Astrocyte (in vitro differentiated cells and primary cell): ENCODE results near the gene SLC18A2. TPM values are rescaled to one million over a fixed set of nuclear protein-coding genes. Genes with fewer than 3 reads are reported as not detected.

ENCODE experiments used
- DNase-seq: peaks from one replicate; pipeline ENCODE4 v3.0.0-alpha.2; 2010; ENCODE audit warnings: low read depth
- FAIRE-seq: peaks from 2 replicates; lab custom pipeline; 2011; peaks lifted over from hg19 to GRCh38; lab: Jason Lieb, UNC
- H2AFZ ChIP-seq: 2 replicates; pipeline ENCODE4 v1.6.0; 2012; ENCODE audit warnings: low read depth, low read length, inconsistent platforms
- H3K27ac ChIP-seq: 2 replicates; pipeline ENCODE4 v1.5.1; 2011; ENCODE audit warnings: low read depth, low read length, inconsistent platforms
- H3K27me3 ChIP-seq: 2 replicates; pipeline ENCODE4 v1.6.0; 2011; ENCODE audit warnings: low read length, inconsistent platforms; ENCODE audit not compliant: insufficient read depth
- H3K36me3 ChIP-seq: 2 replicates; pipeline ENCODE4 v1.5.1; 2011; ENCODE audit warnings: low read length, inconsistent platforms; ENCODE audit not compliant: insufficient read depth
- H3K4me1 ChIP-seq: 2 replicates; pipeline ENCODE4 v1.5.1; 2011; ENCODE audit warnings: low read length, inconsistent platforms; ENCODE audit not compliant: insufficient read depth
- H3K4me2 ChIP-seq: 2 replicates; pipeline ENCODE4 v1.6.0; 2012; ENCODE audit warnings: low read length, inconsistent platforms
- H3K4me3 ChIP-seq: 2 replicates; pipeline ENCODE4 v1.5.1; 2011; ENCODE audit warnings: low read depth, mild to moderate bottlenecking, low read length, inconsistent platforms; ENCODE audit not compliant: insufficient read depth
- H3K79me2 ChIP-seq: 2 replicates; pipeline ENCODE4 v1.6.0; 2012; ENCODE audit warnings: mild to moderate bottlenecking, low read length, inconsistent platforms; ENCODE audit not compliant: insufficient read depth
- H3K9ac ChIP-seq: 2 replicates; pipeline ENCODE4 v1.6.0; 2012; ENCODE audit warnings: mild to moderate bottlenecking, low read length, inconsistent platforms
- H3K9me3 ChIP-seq: 2 replicates; pipeline ENCODE4 v1.5.1; 2012; ENCODE audit warnings: low read depth, mild to moderate bottlenecking, low read length, inconsistent platforms; ENCODE audit not compliant: insufficient read depth
- H4K20me1 ChIP-seq: 2 replicates; pipeline ENCODE4 v1.6.0; 2012; ENCODE audit warnings: low read length, inconsistent platforms; ENCODE audit not compliant: insufficient read depth
- H3K27ac Mint-ChIP-seq: one replicate; pipeline ENCODE4 v1.8.0; 2021; ENCODE audit warnings: mild to moderate bottlenecking, mixed read lengths; ENCODE audit not compliant: unreplicated experiment
- H3K27me3 Mint-ChIP-seq: one replicate; pipeline ENCODE4 v1.8.0; 2021; ENCODE audit warnings: low read depth, mixed read lengths; ENCODE audit not compliant: unreplicated experiment
- H3K36me3 Mint-ChIP-seq: one replicate; pipeline ENCODE4 v1.8.0; 2021; ENCODE audit warnings: low read depth, mixed read lengths; ENCODE audit not compliant: unreplicated experiment
- H3K4me1 Mint-ChIP-seq: one replicate; pipeline ENCODE4 v1.8.0; 2021; ENCODE audit warnings: low read depth, mixed read lengths; ENCODE audit not compliant: unreplicated experiment
- H3K4me3 Mint-ChIP-seq: one replicate; pipeline ENCODE4 v1.8.0; 2021; ENCODE audit warnings: mild to moderate bottlenecking, moderate library complexity, mixed read lengths; ENCODE audit not compliant: unreplicated experiment
- H3K9me3 Mint-ChIP-seq: one replicate; pipeline ENCODE4 v1.8.0; 2021; ENCODE audit warnings: mild to moderate bottlenecking, mixed read lengths; ENCODE audit not compliant: unreplicated experiment
- CTCF ChIP-seq: IDR thresholded peaks from 2 replicates; pipeline ENCODE4 v1.5.1; 2011; ENCODE audit warnings: low read depth, mild to moderate bottlenecking, inconsistent platforms, low read length, moderate library complexity; ENCODE audit not compliant: insufficient read depth
- EZH2 ChIP-seq: IDR thresholded peaks from 2 replicates; pipeline ENCODE4 v1.6.1; 2012; ENCODE audit warnings: mild to moderate bottlenecking, low read length, inconsistent platforms; ENCODE audit not compliant: insufficient read depth
- total RNA-seq: library from RNA; stranded (reverse); gene quantifications from 2 replicates; pipeline ENCODE4 v1.2.1, GENCODE V29; 2021

The SLC18A2 gene
- total RNA-seq, 1 donor from 2014 or later = not detected

GRCh38 chr10:117294039-117294645 is 53.2 kb downstream of the SLC18A2 start:
- Histone ChIP-seq H3K4me1 (no peaks in the 10 kb centered on the region), H3K4me2 (no peak overlapping the region), H3K27me3 (no peaks in the 10 kb centered on the region), H3K9me3 (no peaks in the 10 kb centered on the region), H3K27ac (no peak overlapping the region), H3K9ac (no peak overlapping the region), H3K4me3 (no peak overlapping the region), H2AFZ (no peak overlapping the region), H3K79me2 (peaks cover 30% of the 10 kb centered on the region), H4K20me1 (peaks cover 16% of the 10 kb centered on the region), H3K36me3 (peaks cover 5% of the 10 kb centered on the region)
- no peaks in the 10 kb centered on the region for H3K4me1 Mint-ChIP-seq
- H3K27ac Mint-ChIP-seq = no peak overlapping the region
- no peaks in the 10 kb centered on the region for H3K36me3 Mint-ChIP-seq
- no peak for DNase-seq
- no peaks in the 10 kb centered on the region for H3K27me3 Mint-ChIP-seq
- TF ChIP-seq CTCF = no peak
- TF ChIP-seq EZH2 = no peak
- H3K9me3 Mint-ChIP-seq = no peaks in the 10 kb centered on the region
- FAIRE-seq = no peak
- H3K4me3 Mint-ChIP-seq = no peak overlapping the region

GRCh38 chr10:117294735-117295134 is 53.8 kb downstream of the SLC18A2 start:
- TF ChIP-seq CTCF = no peak
- no peak for TF ChIP-seq EZH2
- no peak overlapping the region for H3K27ac ChIP-seq
- H4K20me1 ChIP-seq = peaks cover 16% of the 10 kb centered on the region
- H3K4me3 Mint-ChIP-seq = no peak overlapping the region
- H3K36me3 Mint-ChIP-seq = no peaks in the 10 kb centered on the region
- H3K4me1 ChIP-seq = no peaks in the 10 kb centered on the region
- H3K4me2 ChIP-seq = no peak overlapping the region
- DNase-seq (no peak), FAIRE-seq (no peak)
- H3K4me1 Mint-ChIP-seq = no peaks in the 10 kb centered on the region
- H3K27me3 Mint-ChIP-seq = no peaks in the 10 kb centered on the region
- no peaks in the 10 kb centered on the region for H3K27me3 ChIP-seq
- no peak overlapping the region for H2AFZ ChIP-seq
- H3K9ac ChIP-seq = no peak overlapping the region
- no peaks in the 10 kb centered on the region for H3K9me3 ChIP-seq
- H3K9me3 Mint-ChIP-seq = no peaks in the 10 kb centered on the region
- H3K79me2 ChIP-seq = peaks cover 34% of the 10 kb centered on the region
- H3K4me3 ChIP-seq = no peak overlapping the region
- no peaks in the 10 kb centered on the region for H3K36me3 ChIP-seq
- H3K27ac Mint-ChIP-seq = no peak overlapping the region

GRCh38 chr10:117298219-117298618 is 57.3 kb downstream of the SLC18A2 start:
- H3K36me3 Mint-ChIP-seq = peaks cover 7% of the 10 kb centered on the region
- no peak for TF ChIP-seq CTCF
- no peak for TF ChIP-seq EZH2

More at GRCh38 chr10:117298219-117298618, 57.3 kb downstream of the SLC18A2 start:
- H3K27me3 ChIP-seq = no peaks in the 10 kb centered on the region
- H3K27ac Mint-ChIP-seq = no peak overlapping the region
- H3K27ac ChIP-seq = no peak overlapping the region
- no peaks in the 10 kb centered on the region for H3K36me3 ChIP-seq
- H2AFZ ChIP-seq = no peak overlapping the region
- peaks cover 21% of the 10 kb centered on the region for H4K20me1 ChIP-seq
- H3K79me2 ChIP-seq = peaks cover 38% of the 10 kb centered on the region
- no peak overlapping the region for H3K4me3 Mint-ChIP-seq
- no peaks in the 10 kb centered on the region for H3K4me1 Mint-ChIP-seq
- no peak overlapping the region for H3K9ac ChIP-seq
- H3K4me1 ChIP-seq = no peaks in the 10 kb centered on the region
- no peak for FAIRE-seq
- no peak for DNase-seq
- H3K9me3 Mint-ChIP-seq = no peaks in the 10 kb centered on the region
- no peaks in the 10 kb centered on the region for H3K27me3 Mint-ChIP-seq
- H3K4me2 ChIP-seq = no peak overlapping the region
- H3K9me3 ChIP-seq = no peaks in the 10 kb centered on the region
- no peak overlapping the region for H3K4me3 ChIP-seq
